IMR-90 (cell line): ENCODE data around the gene SAMM50. TPM values are rescaled to one million over a fixed set of nuclear protein-coding genes. Genes with fewer than 3 reads are reported as not detected.

Experiments
- ATAC-seq: fragments of 200-7000 bp; cut with Tn5 transposase; 2 replicates; pipeline ENCODE4 v1.9.1; 2020; ENCODE audit warnings: low read depth, mild to moderate bottlenecking, moderate library complexity
- BruUV-seq: library from RNA; stranded (reverse); fragments of 400-500 nt; replicated peaks from 2 replicates; lab custom pipeline; 2021; lab: Mats Ljungman, UMichigan
- CTCF ChIA-PET: fragments of 300-600 bp; formaldehyde crosslinking; extraction: SDS; loops from one replicate; lab custom pipeline; 2021; ENCODE audit warnings: antibody characterized with exemption; lab: Yijun Ruan, JAX
- POLR2A ChIA-PET: fragments of 300-600 bp; sonication (Branson Sonifier 250); formaldehyde crosslinking; loops from one replicate; lab custom pipeline; 2022; ENCODE audit warnings: antibody characterized with exemption; ENCODE audit not compliant: unreplicated experiment; lab: Charles Lee
- DNase-seq: peaks from one replicate; pipeline ENCODE4 v3.0.0; 2013
- H2AFZ ChIP-seq: replicated peaks from 2 replicates; pipeline ENCODE3; 2013; ENCODE audit warnings: low read length, mild to moderate bottlenecking; ENCODE audit not compliant: poor library complexity
- H2AK5ac ChIP-seq: 2 replicates; pipeline ENCODE4 v1.6.1; 2013; ENCODE audit warnings: low read depth, low read length, inconsistent platforms
- H2AK9ac ChIP-seq: replicated peaks from 2 replicates; pipeline ENCODE3; 2013; ENCODE audit warnings: mild to moderate bottlenecking, low read depth, low read length, moderate library complexity; ENCODE audit not compliant: poor library complexity
- H2BK120ac ChIP-seq: 2 replicates; pipeline ENCODE4 v1.6.1; 2013; ENCODE audit warnings: low read depth, low read length, inconsistent platforms
- H2BK15ac ChIP-seq: 3 replicates; pipeline ENCODE4 v1.6.1; 2013; ENCODE audit warnings: low read depth, low read length, inconsistent platforms
- H2BK20ac ChIP-seq: 2 replicates; pipeline ENCODE4 v1.6.1; 2013; ENCODE audit warnings: low read depth, mild to moderate bottlenecking, inconsistent platforms, low read length, moderate library complexity
- H2BK5ac ChIP-seq: 2 replicates; pipeline ENCODE4 v1.6.1; 2013; ENCODE audit warnings: mild to moderate bottlenecking, low read depth, low read length, inconsistent platforms; ENCODE audit not compliant: poor library complexity, severe bottlenecking
- H3K14ac ChIP-seq: replicated peaks from 2 replicates; pipeline ENCODE4 v1.6.1; 2013; ENCODE audit warnings: low read depth, low read length, inconsistent platforms
- H3K18ac ChIP-seq: 2 replicates; pipeline ENCODE4 v1.6.1; 2013; ENCODE audit warnings: low read depth, low read length, control low read depth
- H3K23ac ChIP-seq: 2 replicates; pipeline ENCODE4 v1.6.1; 2013; ENCODE audit warnings: low read depth, low read length, inconsistent platforms
- H3K27ac ChIP-seq: 2 replicates; pipeline ENCODE4 v1.5.1; 2013; ENCODE audit warnings: mild to moderate bottlenecking, control low read depth, low read length; ENCODE audit not compliant: insufficient read depth
- H3K27me3 ChIP-seq: 2 replicates; pipeline ENCODE4 v1.6.1; 2013; ENCODE audit warnings: low read length; ENCODE audit not compliant: control insufficient read depth, insufficient read depth
- H3K36me3 ChIP-seq: 2 replicates; pipeline ENCODE4 v1.6.1; 2013; ENCODE audit warnings: low read length, mixed read lengths; ENCODE audit not compliant: control insufficient read depth, insufficient read depth
- H3K4ac ChIP-seq: 2 replicates; pipeline ENCODE4 v1.6.1; 2013; ENCODE audit warnings: low read depth, low read length, inconsistent platforms
- H3K4me1 ChIP-seq: 2 replicates; pipeline ENCODE4 v1.6.1; 2013; ENCODE audit warnings: low read length, mixed read lengths; ENCODE audit not compliant: control insufficient read depth, insufficient read depth
- H3K4me2 ChIP-seq: 2 replicates; pipeline ENCODE4 v1.6.1; 2013; ENCODE audit warnings: low read depth, mild to moderate bottlenecking, control low read depth, low read length, moderate library complexity
- H3K4me3 ChIP-seq: 2 replicates; pipeline ENCODE4 v1.5.1; 2013; ENCODE audit warnings: low read depth, mild to moderate bottlenecking, control low read depth, low read length, moderate library complexity; ENCODE audit not compliant: insufficient read depth
- H3K56ac ChIP-seq: 2 replicates; pipeline ENCODE4 v1.6.1; 2013; ENCODE audit warnings: low read length, inconsistent platforms; ENCODE audit not compliant: insufficient read depth; ENCODE audit errors: extremely low read depth
- H3K79me1 ChIP-seq, 2 experiments: 2 replicates each; pipeline ENCODE4 v1.6.1; 2013; ENCODE audit warnings: low read length in 2 of 2, inconsistent platforms in 1 of 2, low read depth in 1 of 2
- H3K9ac ChIP-seq: 2 replicates; pipeline ENCODE4 v1.6.1; 2013; ENCODE audit warnings: low read depth, low read length, control low read depth
- H3K9me1 ChIP-seq: 2 replicates; pipeline ENCODE4 v1.6.1; 2013; ENCODE audit warnings: low read length, inconsistent platforms; ENCODE audit not compliant: insufficient read depth
- H3K9me3 ChIP-seq: 2 replicates; pipeline ENCODE4 v1.6.1; 2013; ENCODE audit warnings: low read length; ENCODE audit not compliant: control insufficient read depth, insufficient read depth
- H4K20me1 ChIP-seq: 2 replicates; pipeline ENCODE4 v1.6.1; 2013; ENCODE audit warnings: low read length, inconsistent platforms; ENCODE audit not compliant: insufficient read depth
- H4K5ac ChIP-seq: 2 replicates; pipeline ENCODE4 v1.6.1; 2013; ENCODE audit warnings: mild to moderate bottlenecking, low read depth, low read length, control low read depth
- H4K8ac ChIP-seq, 2 experiments: 2 replicates each; pipeline ENCODE4 v1.6.1; 2013; ENCODE audit warnings: low read depth in 2 of 2, low read length in 2 of 2, control low read depth in 1 of 2, inconsistent platforms in 1 of 2
- H4K91ac ChIP-seq: 2 replicates; pipeline ENCODE4 v1.6.1; 2013; ENCODE audit warnings: low read depth, low read length, inconsistent platforms; ENCODE audit not compliant: insufficient read depth
- BHLHE40 ChIP-seq: fragments of 150-350 bp; IDR thresholded peaks from 2 replicates; pipeline ENCODE4 v1.6.1; 2016; ENCODE audit warnings: mild to moderate bottlenecking, low read depth, low read length
- CEBPB ChIP-seq: IDR thresholded peaks from 2 replicates; pipeline ENCODE4 v1.6.1; 2012; ENCODE audit warnings: low read depth, low read length, improper control_type of control experiment
- ELK1 ChIP-seq: fragments of 150-350 bp; IDR thresholded peaks from 2 replicates; pipeline ENCODE4 v1.6.1; 2016; ENCODE audit warnings: low read depth, mild to moderate bottlenecking, low read length, moderate library complexity, borderline replicate concordance
- FOS ChIP-seq: fragments of 150-350 bp; IDR thresholded peaks from 2 replicates; pipeline ENCODE4 v1.6.1; 2016; ENCODE audit warnings: low read depth, low read length
- MAFK ChIP-seq: IDR thresholded peaks from 2 replicates; pipeline ENCODE4 v1.6.1; 2012; ENCODE audit warnings: low read depth, low read length, improper control_type of control experiment
- MXI1 ChIP-seq: IDR thresholded peaks from 2 replicates; pipeline ENCODE4 v1.6.1; 2012; ENCODE audit warnings: low read depth, mild to moderate bottlenecking, low read length, moderate library complexity, borderline replicate concordance
- NFE2L2 ChIP-seq: fragments of 150-350 bp; IDR thresholded peaks from 2 replicates; pipeline ENCODE4 v1.6.1; 2016; ENCODE audit warnings: low read depth, mild to moderate bottlenecking, low read length
- POLR2A ChIP-seq: IDR thresholded peaks from 2 replicates; pipeline ENCODE4 v1.6.1; 2012; ENCODE audit warnings: mild to moderate bottlenecking, low read depth, low read length
- RAD21 ChIP-seq: IDR thresholded peaks from 2 replicates; pipeline ENCODE4 v1.6.1; 2012; ENCODE audit warnings: low read length, improper control_type of control experiment
- RCOR1 ChIP-seq: IDR thresholded peaks from 2 replicates; pipeline ENCODE4 v1.6.1; 2012; ENCODE audit warnings: mild to moderate bottlenecking, low read length, improper control_type of control experiment; ENCODE audit not compliant: insufficient replicate concordance
- RFX5 ChIP-seq: IDR thresholded peaks from 2 replicates; pipeline ENCODE4 v1.8.0; 2012; ENCODE audit warnings: low read depth, mild to moderate bottlenecking, low read length, moderate library complexity
- SMC3 ChIP-seq: fragments of 150-350 bp; IDR thresholded peaks from 2 replicates; pipeline ENCODE4 v1.6.1; 2016; ENCODE audit warnings: low read depth, mild to moderate bottlenecking, antibody characterized with exemption, low read length, moderate library complexity
- WGBS, 2 experiments: methylation state at CpG; one replicate each; pipeline versions ENCODE4 v1.1.5 to v1.1.7; 2013; ENCODE audit warnings: missing lambda C conversion rate in 2 of 2; ENCODE audit not compliant: insufficient read length in 1 of 2; ENCODE audit errors: extremely low coverage in 2 of 2; 5-methylcytosine and 5-hydroxymethylcytosine counted together
- dilution Hi-C: fragments of 300-500 bp; cut with HindIII; formaldehyde crosslinking; loops from one replicate; pipeline ENCODE4 v1.14.3; 2018; ENCODE audit warnings: low sequenced_read_pairs; ENCODE audit not compliant: unreplicated experiment
- in situ Hi-C: fragments of 300-500 bp; cut with MboI; formaldehyde crosslinking; loops from 3 replicates; pipeline ENCODE4 v1.14.3; 2019; ENCODE audit warnings: low sequenced_read_pairs, inconsistent platforms, mixed read lengths
- intact Hi-C: fragments of 100-400 bp; cut with micrococcal nuclease; formaldehyde crosslinking; loops from 2 replicates; pipeline ENCODE4 v1.10.0; 2022
- polyA plus RNA-seq, 3 experiments: library from polyadenylated mRNA; depleted of rRNA; stranded (reverse); fragments of >200 nt; gene quantifications; 2 replicates each; pipeline ENCODE4 v1.2.3, GENCODE V29; 2012; ENCODE audit warnings: low replicate concordance in 1 of 3
- total RNA-seq: library from RNA; depleted of rRNA; stranded (reverse); fragments of >200 nt; gene quantifications from 2 replicates; pipeline ENCODE4 v1.2.3, GENCODE V29; 2012
- TF ChIP-seq, protein P1 (sequence below): conservative IDR thresholded peaks from 2 replicates; pipeline ENCODE4 v1.5.1; 2012; ENCODE audit warnings: mild to moderate bottlenecking, low read depth, low read length, improper control_type of control experiment

Gene SAMM50
- total and polyA plus RNA-seq, 2 of the 4 experiments (the other 2 are of a cell fraction) = 40.6 to 43.7 TPM

DNA sequence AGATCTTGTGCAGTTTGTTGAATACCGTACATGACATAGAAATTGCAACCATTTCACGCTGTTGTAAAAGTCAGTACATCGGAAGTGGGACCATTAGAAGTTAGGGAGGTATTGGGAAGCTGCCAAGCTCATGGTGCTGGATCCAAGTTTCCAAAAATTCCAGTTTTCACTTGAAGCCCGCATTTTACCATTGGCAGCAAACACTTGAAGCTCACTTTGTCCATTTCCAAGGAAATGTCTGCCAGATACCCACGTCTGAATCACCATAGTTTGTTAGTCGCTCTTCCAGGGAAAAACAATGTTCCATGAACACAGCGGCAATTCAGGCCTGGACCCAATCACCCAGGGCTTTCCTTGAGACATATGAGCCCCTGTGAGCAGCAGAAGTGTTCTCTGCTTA lies 46.3 kb downstream of the SAMM50 start:
- no peak overlapping the region for H3K23ac ChIP-seq
- no peaks in the 10 kb centered on the region for H4K20me1 ChIP-seq
- dilution Hi-C loops = no loop called here
- no peak overlapping the region for H4K91ac ChIP-seq
- no TSS peak for BruUV-seq
- H2BK120ac ChIP-seq = no peak overlapping the region
- peaks cover 7% of the 10 kb centered on the region for H3K9me3 ChIP-seq
- H2BK20ac ChIP-seq = no peak overlapping the region
- ATAC-seq = no peak
- no peak overlapping the region for H3K4ac ChIP-seq
- no peak overlapping the region for H3K56ac ChIP-seq
- 62% methylated on average over 2 of the region's 7 CpGs; no CpG with 5 or more reads in 1 of the 2 experiments for WGBS, 2 experiments
- no peak overlapping the region for H2BK5ac ChIP-seq
- no peaks in the 10 kb centered on the region for H3K9me1 ChIP-seq
- in situ Hi-C loops = no loop called here
- H3K18ac ChIP-seq = no peak overlapping the region
- no peak overlapping the region for H3K27ac ChIP-seq
- no peak overlapping the region for H2AK5ac ChIP-seq
- no peak for DNase-seq
- no peak overlapping the region for H2BK15ac ChIP-seq
- no peak overlapping the region for H4K8ac ChIP-seq
- no peak overlapping the region for H2AK9ac ChIP-seq
- no peak overlapping the region for H3K14ac ChIP-seq
- POLR2A ChIA-PET = interaction anchor here (0.8 kb wide), 1 partner anchor 8 kb away, joined by 3 read pairs; no protein-coding TSS in a partner anchor
- no peak overlapping the region for H2AFZ ChIP-seq
- H3K36me3 ChIP-seq = peaks cover 17% of the 10 kb centered on the region; the same call in 1 of the 2 replicates
- H3K27me3 ChIP-seq = no peaks in the 10 kb centered on the region
- intact Hi-C loops = no loop called here
- no peak overlapping the region for H3K4me3 ChIP-seq
- CTCF ChIA-PET = interaction anchor here (1.4 kb wide), 1 partner anchor 8 kb away, joined by 7 read pairs; no protein-coding TSS in a partner anchor
- H4K5ac ChIP-seq = no peak overlapping the region
- no peak overlapping the region for H3K9ac ChIP-seq
- no peaks in the 10 kb centered on the region for H3K4me1 ChIP-seq
- H3K4me2 ChIP-seq = no peak overlapping the region
- TF ChIP-seq CEBPB (no peak), MAFK (no peak), SMC3 (no peak), RAD21 (no peak), NFE2L2 (no peak), FOS (no peak), ELK1 (no peak), RCOR1 (no peak), MXI1 (no peak), RFX5 (no peak), BHLHE40 (no peak), POLR2A (no peak)
- TF ChIP-seq, protein P1, sequence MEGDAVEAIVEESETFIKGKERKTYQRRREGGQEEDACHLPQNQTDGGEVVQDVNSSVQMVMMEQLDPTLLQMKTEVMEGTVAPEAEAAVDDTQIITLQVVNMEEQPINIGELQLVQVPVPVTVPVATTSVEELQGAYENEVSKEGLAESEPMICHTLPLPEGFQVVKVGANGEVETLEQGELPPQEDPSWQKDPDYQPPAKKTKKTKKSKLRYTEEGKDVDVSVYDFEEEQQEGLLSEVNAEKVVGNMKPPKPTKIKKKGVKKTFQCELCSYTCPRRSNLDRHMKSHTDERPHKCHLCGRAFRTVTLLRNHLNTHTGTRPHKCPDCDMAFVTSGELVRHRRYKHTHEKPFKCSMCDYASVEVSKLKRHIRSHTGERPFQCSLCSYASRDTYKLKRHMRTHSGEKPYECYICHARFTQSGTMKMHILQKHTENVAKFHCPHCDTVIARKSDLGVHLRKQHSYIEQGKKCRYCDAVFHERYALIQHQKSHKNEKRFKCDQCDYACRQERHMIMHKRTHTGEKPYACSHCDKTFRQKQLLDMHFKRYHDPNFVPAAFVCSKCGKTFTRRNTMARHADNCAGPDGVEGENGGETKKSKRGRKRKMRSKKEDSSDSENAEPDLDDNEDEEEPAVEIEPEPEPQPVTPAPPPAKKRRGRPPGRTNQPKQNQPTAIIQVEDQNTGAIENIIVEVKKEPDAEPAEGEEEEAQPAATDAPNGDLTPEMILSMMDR = no peak
- H3K79me1 ChIP-seq = no peaks in the 10 kb centered on the region
